ENCODE data around the gene FMNL2. TPM values are rescaled to one million over a fixed set of nuclear protein-coding genes. Genes with fewer than 3 reads are reported as not detected.

Gene FMNL2
- polyA plus RNA-seq, 1 donor, result 20.4 TPM

- no peak for DNase-seq
Observed at GRCh38 chr2:152623076-152623740, 288.2 kb downstream of the FMNL2 start.

GRCh38 chr2:152623775-152624174 lies 288.8 kb downstream of the FMNL2 start:
- no peak for DNase-seq

GRCh38 chr2:152624805-152625204 lies 289.8 kb downstream of the FMNL2 start:
- DNase-seq, result no peak

- no peak for DNase-seq
Observed at GRCh38 chr2:152626911-152627339, 292.0 kb downstream of the FMNL2 start.

GRCh38 chr2:152627351-152627957 lies 292.5 kb downstream of the FMNL2 start:
- DNase-seq, result no peak

- no peak for DNase-seq
Observed at GRCh38 chr2:152629202-152629601, 294.2 kb downstream of the FMNL2 start.

- no peak for DNase-seq
Observed at GRCh38 chr2:152630466-152630865, 295.5 kb downstream of the FMNL2 start.

- no peak for DNase-seq
Observed at GRCh38 chr2:152632736-152633135, 297.8 kb downstream of the FMNL2 start.

GRCh38 chr2:152635635-152636298 lies 300.8 kb downstream of the FMNL2 start:
- DNase-seq, result peak; percentile 49

GRCh38 chr2:152637251-152637650 lies 302.3 kb downstream of the FMNL2 start:
- no peak for DNase-seq

GRCh38 chr2:152638056-152638455 lies 303.1 kb downstream of the FMNL2 start:
- no peak for DNase-seq

GRCh38 chr2:152638590-152638989 lies 303.6 kb downstream of the FMNL2 start:
- no peak for DNase-seq

- DNase-seq, result no peak
Observed at GRCh38 chr2:152644189-152644873, 309.4 kb downstream of the FMNL2 start.

GRCh38 chr2:152646264-152646663 lies 311.3 kb downstream of the FMNL2 start:
- DNase-seq, result no peak

- no peak for DNase-seq
Observed at GRCh38 chr2:152646775-152647174, 311.8 kb downstream of the FMNL2 start.

- DNase-seq, result peak; percentile 8
Observed at GRCh38 chr2:152647552-152647951, 312.6 kb downstream of the FMNL2 start.

- DNase-seq, result no peak
Observed at GRCh38 chr2:152648336-152648735, 313.4 kb downstream of the FMNL2 start.

- DNase-seq, result no peak
Observed at GRCh38 chr2:152649997-152650396, 315.0 kb downstream of the FMNL2 start.

- no peak for DNase-seq
Observed at GRCh38 chr2:152650768-152651371, 315.9 kb downstream of the FMNL2 start.

GRCh38 chr2:152651834-152652233 lies 316.9 kb downstream of the FMNL2 start:
- DNase-seq, result no peak

GRCh38 chr2:152655880-152656279 lies 320.9 kb downstream of the FMNL2 start:
- DNase-seq, result no peak

- no peak for DNase-seq
Observed at GRCh38 chr2:152657043-152657442, 322.1 kb downstream of the FMNL2 start.

- no peak for DNase-seq
Observed at GRCh38 chr2:152658221-152658620, 323.2 kb downstream of the FMNL2 start.
